Dermis blood vessel endothelial cell (primary cell): ENCODE measurements around the gene USP32. TPM values are rescaled to one million over a fixed set of nuclear protein-coding genes. Genes with fewer than 3 reads are reported as not detected.
"Not testable (repeated sequence)": the region's sequence is repeated elsewhere in the genome, so short reads cannot be mapped to it uniquely, and the experiment has no call there.

Source experiments
- DNase-seq: peaks from one replicate; pipeline ENCODE4 v3.0.0; 2010
- total RNA-seq: library from RNA; depleted of rRNA; stranded (reverse); fragments of >200 nt; gene quantifications from 2 replicates; pipeline ENCODE4 v1.2.3, GENCODE V29; 2014

Gene USP32
- 53.6 and 85.3 TPM in 2 replicates for total RNA-seq

- peak; percentile 97 for DNase-seq
Observed at GRCh38 chr17:60392042-60392844, at the start of gene USP32. USP32 (minus strand) TSS chr17:60392133; CDS start chr17:60391939, 194 bp downstream.

GRCh38 chr17:60439501-60439900, 47.6 kb upstream of the USP32 start:
- DNase-seq, result peak; percentile 32

GRCh38 chr17:60436676-60437075, 44.7 kb upstream of the USP32 start:
- no peak for DNase-seq

- DNase-seq, result peak; percentile 91
Observed at GRCh38 chr17:60435244-60436167, 43.6 kb upstream of the USP32 start.

- DNase-seq, result not testable (repeated sequence)
Observed at GRCh38 chr17:60433021-60433997, 41.4 kb upstream of the USP32 start.

- DNase-seq, result not testable (repeated sequence)
Observed at GRCh38 chr17:60430561-60430960, 38.6 kb upstream of the USP32 start.

GRCh38 chr17:60428491-60428890, 36.6 kb upstream of the USP32 start:
- DNase-seq, result not testable (repeated sequence)

- no peak for DNase-seq
Observed at GRCh38 chr17:60426596-60426995, 34.7 kb upstream of the USP32 start.

GRCh38 chr17:60425626-60426025, 33.7 kb upstream of the USP32 start:
- no peak for DNase-seq

- no peak for DNase-seq
Observed at GRCh38 chr17:60423865-60424264, 31.9 kb upstream of the USP32 start.

- no peak for DNase-seq
Observed at GRCh38 chr17:60422162-60422665, 30.3 kb upstream of the USP32 start, which contains the start of gene CHCT1. CHCT1 (plus strand) TSS chr17:60422489; CDS start chr17:60422593, 104 bp downstream.

GRCh38 chr17:60421273-60422161, 29.6 kb upstream of the USP32 start:
- DNase-seq, result peak; percentile 77

GRCh38 chr17:60419875-60420274, 27.9 kb upstream of the USP32 start:
- not testable (repeated sequence) for DNase-seq

GRCh38 chr17:60419003-60419402, 27.1 kb upstream of the USP32 start:
- not testable (repeated sequence) for DNase-seq

GRCh38 chr17:60416368-60416925, 24.5 kb upstream of the USP32 start:
- DNase-seq, result peak; percentile 20

- no peak for DNase-seq
Observed at GRCh38 chr17:60415146-60415545, 23.2 kb upstream of the USP32 start.

- no peak for DNase-seq
Observed at GRCh38 chr17:60412701-60413100, 20.8 kb upstream of the USP32 start.

GRCh38 chr17:60410001-60410400, 18.1 kb upstream of the USP32 start:
- DNase-seq, result no peak

GRCh38 chr17:60406887-60407286, 15.0 kb upstream of the USP32 start:
- no peak for DNase-seq

GRCh38 chr17:60403962-60404361, 12.0 kb upstream of the USP32 start:
- no peak for DNase-seq

- DNase-seq, result no peak
Observed at GRCh38 chr17:60403523-60403810, 11.5 kb upstream of the USP32 start.
